H1 (cell line): ENCODE results near the gene GPX7. TPM values are rescaled to one million over a fixed set of nuclear protein-coding genes. Genes with fewer than 3 reads are reported as not detected.

Source experiments
- CTCF ChIA-PET: fragments of 300-600 bp; sonication (Branson Sonifier 250); formaldehyde crosslinking; loops from one replicate; lab custom pipeline; 2021; ENCODE audit not compliant: partially characterized antibody; lab: Charles Lee
- POLR2A ChIA-PET: fragments of 300-600 bp; sonication (Branson Sonifier 250); formaldehyde crosslinking; loops from one replicate; lab custom pipeline; 2021; ENCODE audit warnings: inconsistent platforms; ENCODE audit not compliant: partially characterized antibody; lab: Charles Lee
- DNase-seq, 2 experiments: peaks; one replicate each; pipeline versions ENCODE4 v3.0.0 to v3.0.0-alpha.2; 2010 to 2022; ENCODE audit warnings: low spot score in 2 of 2, low read depth in 1 of 2, mixed read lengths in 1 of 2
- FAIRE-seq: peaks from 2 replicates; lab custom pipeline; 2011; peaks lifted over from hg19 to GRCh38; lab: Jason Lieb, UNC
- H2AFZ ChIP-seq: 2 replicates; pipeline ENCODE4 v1.8.1; 2012; ENCODE audit warnings: low read length, inconsistent platforms
- H2AK5ac ChIP-seq: 2 replicates; pipeline ENCODE4 v1.6.1; 2013; ENCODE audit warnings: low read depth, low read length
- H2BK120ac ChIP-seq: replicated peaks from 2 replicates; pipeline ENCODE3; 2013; ENCODE audit warnings: low read depth, low read length, inconsistent platforms
- H2BK12ac ChIP-seq: 2 replicates; pipeline ENCODE4 v1.6.1; 2013; ENCODE audit warnings: low read depth, low read length
- H2BK15ac ChIP-seq: 2 replicates; pipeline ENCODE4 v1.6.1; 2013; ENCODE audit warnings: low read length
- H2BK20ac ChIP-seq: 2 replicates; pipeline ENCODE4 v1.6.1; 2013; ENCODE audit warnings: low read length
- H2BK5ac ChIP-seq: 2 replicates; pipeline ENCODE4 v1.6.1; 2013; ENCODE audit warnings: low read depth, low read length
- H3K14ac ChIP-seq: 2 replicates; pipeline ENCODE4 v1.6.1; 2013; ENCODE audit warnings: inconsistent platforms; ENCODE audit not compliant: insufficient read length
- H3K18ac ChIP-seq: 2 replicates; pipeline ENCODE4 v1.6.1; 2013; ENCODE audit warnings: low read length; ENCODE audit errors: extremely low read depth
- H3K23ac ChIP-seq: 2 replicates; pipeline ENCODE4 v1.6.1; 2013; ENCODE audit warnings: inconsistent platforms; ENCODE audit not compliant: insufficient read length
- H3K23me2 ChIP-seq: 2 replicates; pipeline ENCODE4 v1.6.1; 2013; ENCODE audit warnings: low read depth, low read length
- H3K27ac ChIP-seq: 2 replicates; pipeline ENCODE4 v1.6.1; 2011; ENCODE audit warnings: low read depth, low read length, inconsistent platforms
- H3K27me3 ChIP-seq, 4 experiments: replicated peaks in 1 of 4; 1 replicate in 1 of 4; 2 replicates in 3 of 4; pipeline versions ENCODE4 v1.6.1 to v1.8.1; 2011 to 2013; ENCODE audit warnings: low read length in 3 of 4, mild to moderate bottlenecking in 3 of 4, inconsistent platforms in 2 of 4, mixed read lengths in 2 of 4, moderate library complexity in 1 of 4; ENCODE audit not compliant: control insufficient read depth in 3 of 4, insufficient read depth in 3 of 4; ENCODE audit errors: extremely low read depth in 1 of 4
- H3K36me3 ChIP-seq, 4 experiments: 2 replicates each; pipeline versions ENCODE4 v1.6.1 to v1.8.1; 2011 to 2013; ENCODE audit warnings: mild to moderate bottlenecking in 4 of 4, low read length in 3 of 4, moderate library complexity in 2 of 4, control low read depth in 1 of 4, inconsistent platforms in 1 of 4; ENCODE audit not compliant: insufficient read depth in 4 of 4, control insufficient read depth in 2 of 4
- H3K4ac ChIP-seq: replicated peaks from 2 replicates; pipeline ENCODE3; 2013; ENCODE audit warnings: low read length, low read depth, mixed read lengths, inconsistent platforms; ENCODE audit not compliant: insufficient read length
- H3K4me1 ChIP-seq, 4 experiments: replicated peaks in 1 of 4; 1 replicate in 1 of 4; 2 replicates in 3 of 4; pipeline versions ENCODE4 v1.6.1 to v1.8.1; 2011 to 2013; ENCODE audit warnings: low read length in 3 of 4, inconsistent platforms in 2 of 4, mixed read lengths in 1 of 4; ENCODE audit not compliant: insufficient read depth in 4 of 4, control insufficient read depth in 3 of 4
- H3K4me2 ChIP-seq, 2 experiments: 2 replicates each; pipeline versions ENCODE4 v1.6.1 to v1.8.1; 2011 to 2013; ENCODE audit warnings: low read depth in 2 of 2, low read length in 2 of 2, control low read depth in 1 of 2, inconsistent platforms in 1 of 2, mild to moderate bottlenecking in 1 of 2; ENCODE audit not compliant: insufficient read depth in 1 of 2
- H3K4me3 ChIP-seq, 4 experiments: fragments of 200-600, 300-600 bp in 1 of 4; sonication (generic), shearing (Covaris generic), sonication (Bioruptor Twin) in 1 of 4; 2 replicates each; pipeline versions ENCODE4 v1.5.1 to v1.8.1; 2011 to 2016; ENCODE audit warnings: low read length in 4 of 4, low read depth in 3 of 4, control low read depth in 2 of 4, inconsistent platforms in 2 of 4, mild to moderate bottlenecking in 2 of 4, mixed read lengths in 1 of 4, moderate library complexity in 1 of 4; ENCODE audit not compliant: insufficient read depth in 2 of 4; ENCODE audit errors: extremely low read depth in 1 of 4
- H3K56ac ChIP-seq: replicated peaks from 2 replicates; pipeline ENCODE3; 2013; ENCODE audit warnings: low read depth, mild to moderate bottlenecking, mixed read lengths, low read length, inconsistent platforms; ENCODE audit not compliant: insufficient read length
- H3K79me1 ChIP-seq: 2 replicates; pipeline ENCODE4 v1.6.1; 2013; ENCODE audit warnings: low read depth, low read length, control low read depth
- H3K79me2 ChIP-seq, 2 experiments: 2 replicates each; pipeline versions ENCODE4 v1.6.1 to v1.8.1; 2012 to 2013; ENCODE audit warnings: low read length in 2 of 2, mild to moderate bottlenecking in 2 of 2, inconsistent platforms in 1 of 2; ENCODE audit not compliant: insufficient read depth in 2 of 2, control insufficient read depth in 1 of 2
- H3K9ac ChIP-seq, 4 experiments: replicated peaks in 1 of 4; 1 replicate in 1 of 4; 2 replicates in 3 of 4; pipeline versions ENCODE4 v1.6.1 to v1.8.1; 2011 to 2013; ENCODE audit warnings: low read depth in 3 of 4, low read length in 3 of 4, control low read depth in 2 of 4, mild to moderate bottlenecking in 2 of 4, moderate library complexity in 2 of 4, inconsistent platforms in 1 of 4; ENCODE audit errors: extremely low read depth in 1 of 4
- H3K9me3 ChIP-seq, 2 experiments: 2 replicates each; pipeline versions ENCODE4 v1.6.1 to v1.8.1; 2012 to 2013; ENCODE audit warnings: mild to moderate bottlenecking in 2 of 2, moderate library complexity in 2 of 2, control low read depth in 1 of 2, inconsistent platforms in 1 of 2, low read depth in 1 of 2, low read length in 1 of 2, mixed read lengths in 1 of 2; ENCODE audit not compliant: insufficient read depth in 2 of 2
- H4K20me1 ChIP-seq, 2 experiments: replicated peaks in 1 of 2; 2 replicates each; pipeline versions ENCODE3 to v1.8.1; 2011 to 2013; ENCODE audit warnings: inconsistent platforms in 2 of 2, low read length in 2 of 2, mild to moderate bottlenecking in 1 of 2; ENCODE audit not compliant: insufficient read depth in 2 of 2, control insufficient read depth in 1 of 2
- H4K5ac ChIP-seq: 2 replicates; pipeline ENCODE4 v1.6.1; 2013; ENCODE audit warnings: low read length, low read depth, mixed read lengths, inconsistent platforms; ENCODE audit not compliant: insufficient read length
- H4K8ac ChIP-seq: 2 replicates; pipeline ENCODE4 v1.8.0; 2013; ENCODE audit warnings: mild to moderate bottlenecking, moderate library complexity, low read length, inconsistent platforms; ENCODE audit not compliant: insufficient read depth; ENCODE audit errors: extremely low read depth
- H4K91ac ChIP-seq: replicated peaks from 2 replicates; pipeline ENCODE3; 2013; ENCODE audit warnings: low read length, mixed read lengths, inconsistent platforms; ENCODE audit not compliant: insufficient read length
- KDM1A ChIP-seq: fragments of 200-600, 300-600 bp; sonication (generic); IDR thresholded peaks from 2 replicates; pipeline ENCODE4 v1.7.1; 2016; ENCODE audit warnings: mild to moderate bottlenecking, low read length, borderline replicate concordance
- SIN3A ChIP-seq, 2 experiments: IDR thresholded peaks in 1 of 2; conservative IDR thresholded peaks in 1 of 2; 2 replicates each; pipeline ENCODE4 v1.6.1; 2011 to 2012; ENCODE audit warnings: low read length in 2 of 2, improper control_type of control experiment in 1 of 2, low read depth in 1 of 2, mild to moderate bottlenecking in 1 of 2
- WGBS, 2 experiments: shearing (Covaris generic) in 1 of 2; methylation state at CpG; one replicate each; pipeline versions ENCODE4 v1.1.6 to v1.1.7; 2013 to 2015; ENCODE audit warnings: low lambda C conversion rate in 2 of 2, mixed read lengths in 2 of 2, inconsistent platforms in 1 of 2, low coverage in 1 of 2, missing lambda C conversion rate in 1 of 2; ENCODE audit not compliant: insufficient replicate concordance in 2 of 2, insufficient coverage in 1 of 2, insufficient read length in 1 of 2; ENCODE audit errors: extremely low coverage in 1 of 2, missing lambda C conversion rate in 1 of 2; 5-methylcytosine and 5-hydroxymethylcytosine counted together
- polyA plus RNA-seq, 7 experiments: library from polyadenylated mRNA; depleted of rRNA in 3 of 7; stranded (reverse) in 5 of 7; unstranded in 2 of 7; fragments of >200 nt in 5 of 7; fragments of 200-250 nt in 2 of 7; gene quantifications; 1 replicate in 5 of 7; 2 replicates in 1 of 7; 4 replicates in 1 of 7; pipeline versions ENCODE4 v1.2.1 to v1.2.3, GENCODE V29; 2011 to 2013; ENCODE audit warnings: missing spikeins in 2 of 7, mixed read lengths in 2 of 7
- total RNA-seq: library from RNA; stranded (reverse); fragmentation: NEBNext Ultra II Directional; extraction: Animal tissue kit (Norgen Biotek cat#: 25700); gene quantifications from 2 replicates; pipeline ENCODE4 v1.2.1, GENCODE V29; 2021

GPX7 gene
- total and polyA plus RNA-seq, 2 of the 8 experiments (the other 6 are each of a cell fraction or from before 2014, with no cell fraction given) = 13.0 to 37.5 TPM

GRCh38 chr1:52629667-52630066, 27.5 kb downstream of the GPX7 start:
- Histone ChIP-seq H3K23ac (no peak overlapping the region), H3K14ac (no peak overlapping the region), H3K79me2 (no peaks in the 10 kb centered on the region), H2BK15ac (peak overlapping the region; percentile 46; the same call in 1 of the 2 replicates), H4K91ac (no peak overlapping the region), H3K56ac (no peak overlapping the region), H3K4me1 (peaks cover 3 to 10% (median 6%) of the 10 kb centered on the region in 4 experiments; a peak in 6 of 7 replicates), H4K20me1 (no peaks in the 10 kb centered on the region), H2BK5ac (no peak overlapping the region), H2BK120ac (no peak overlapping the region), H3K27me3 (peaks cover 27 to 34% (median 33%) of the 10 kb centered on the region in 4 experiments), H2BK12ac (no peak overlapping the region), H3K4me2 (no peak overlapping the region), H2AK5ac (no peak overlapping the region), H3K4me3 (no peak overlapping the region), H2AFZ (peak overlapping the region; percentile 6; the same call in 1 of the 2 replicates), H3K23me2 (peaks cover 7% of the 10 kb centered on the region; the same call in 1 of the 2 replicates), H3K4ac (no peak overlapping the region), H3K9me3 (no peaks in the 10 kb centered on the region), H3K79me1 (no peaks in the 10 kb centered on the region), H4K5ac (no peak overlapping the region), H2BK20ac (no peak overlapping the region), H3K18ac (no peak overlapping the region), H3K9ac (no peak overlapping the region), H3K36me3 (no peaks in the 10 kb centered on the region), H3K27ac (no peak overlapping the region), H4K8ac (no peak overlapping the region)
- ChIA-PET CTCF (interaction anchor here (1.0 to 1.6 kb wide), 2 partner anchors 24 to 76 kb away, joined by 3 read pairs; partner anchors contain the start of gene TUT4), POLR2A (no interaction called here)
- DNase-seq (no peak), FAIRE-seq (no peak)
- 85% methylated on average over 2 of the region's 2 CpGs; no CpG with 5 or more reads in 1 of the 2 experiments for WGBS, 2 experiments
- TF ChIP-seq KDM1A = peak; percentile 91; the same call in 1 of the 2 replicates
- TF ChIP-seq SIN3A (conservative IDR thresholded peaks at IDR 0.05 in 1 of 2, IDR thresholded peaks at IDR 0.05 in 1 of 2; ENCODE audit: low read depth in 1 of 2, low read length in 2 of 2) = no peak
